Measurements from ENCODE around the gene MVK.

Gene MVK

DNA sequence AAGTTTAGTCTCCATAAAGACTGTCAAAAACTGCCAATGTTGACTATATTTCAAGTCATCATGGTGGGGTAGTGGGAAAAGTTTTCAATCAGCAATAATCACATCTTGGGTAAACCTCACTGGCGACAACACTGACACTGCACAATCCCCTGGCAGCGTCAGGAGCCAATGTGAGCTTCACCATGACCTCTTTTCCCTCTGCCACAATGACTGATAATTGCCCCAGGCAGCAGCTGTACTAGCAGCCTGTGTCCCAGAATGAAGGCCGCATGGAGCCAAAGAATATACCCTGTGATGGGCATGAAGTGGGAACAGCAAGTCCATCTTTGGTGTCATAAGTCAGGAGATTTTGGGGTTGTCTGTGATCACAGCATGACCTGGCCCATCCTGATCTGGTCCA, 5.6 kb upstream of the MVK start:
- DNase-seq = no peak

- no peak for DNase-seq
Observed at GRCh38 chr12:109568486-109568885, 5.1 kb upstream of the MVK start.

- DNase-seq = no peak
Observed at GRCh38 chr12:109571773-109572505, 1.7 kb upstream of the MVK start.

DNA sequence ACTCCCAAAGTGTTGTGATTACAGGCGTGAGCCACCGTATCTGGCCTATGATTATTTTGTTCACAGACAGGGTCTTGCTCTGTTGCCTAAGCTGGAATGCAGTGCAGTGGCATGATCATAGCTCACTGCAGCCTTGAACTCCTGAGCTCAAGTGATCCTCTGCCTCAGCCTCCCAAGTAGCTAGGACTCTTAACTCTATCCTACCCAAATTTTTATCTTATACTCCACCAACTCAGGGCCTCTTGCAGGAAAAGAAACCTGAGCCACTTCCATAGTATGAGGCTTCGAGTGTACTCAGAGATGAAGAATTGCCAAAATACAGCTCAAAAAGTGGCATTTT, 1.1 kb upstream of the MVK start:
- no peak for DNase-seq

DNA sequence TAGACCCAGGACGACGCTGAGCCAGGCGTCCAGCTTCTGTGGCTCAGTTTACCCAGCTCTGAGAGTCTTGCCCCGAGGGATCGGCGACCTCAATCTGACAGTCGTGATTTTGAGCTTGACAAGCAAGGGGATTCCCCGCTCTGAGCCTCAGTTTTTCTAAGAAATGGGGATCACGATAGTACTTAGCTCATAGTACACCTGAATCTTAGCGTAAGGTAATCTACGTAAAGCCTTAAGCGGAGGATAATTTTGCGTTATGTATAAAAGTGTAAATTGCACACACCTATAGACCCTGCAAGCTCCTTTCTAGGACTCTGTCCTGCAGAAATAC, 285 bp downstream of the MVK start:
- no peak for DNase-seq

DNA sequence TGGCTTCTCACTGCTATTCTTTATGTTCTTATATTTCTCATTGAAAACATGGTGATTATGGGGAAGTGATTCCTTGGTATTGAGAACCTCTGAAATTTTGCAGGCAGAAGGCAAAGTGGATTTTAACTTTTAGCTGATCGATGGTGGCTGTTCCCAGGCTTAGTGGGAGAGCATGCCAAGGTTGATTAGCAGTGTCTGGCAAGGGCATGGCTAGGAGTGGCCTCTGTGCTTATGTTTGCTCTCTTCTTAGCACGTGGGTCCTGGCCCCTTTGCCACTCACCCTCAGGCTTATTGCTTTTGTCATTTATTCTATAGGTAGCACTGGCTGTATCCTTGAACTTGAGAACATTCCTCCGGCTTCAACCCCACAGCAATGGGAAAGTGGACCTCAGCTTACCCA, 2.1 kb downstream of the MVK start:
- no peak for DNase-seq

DNA sequence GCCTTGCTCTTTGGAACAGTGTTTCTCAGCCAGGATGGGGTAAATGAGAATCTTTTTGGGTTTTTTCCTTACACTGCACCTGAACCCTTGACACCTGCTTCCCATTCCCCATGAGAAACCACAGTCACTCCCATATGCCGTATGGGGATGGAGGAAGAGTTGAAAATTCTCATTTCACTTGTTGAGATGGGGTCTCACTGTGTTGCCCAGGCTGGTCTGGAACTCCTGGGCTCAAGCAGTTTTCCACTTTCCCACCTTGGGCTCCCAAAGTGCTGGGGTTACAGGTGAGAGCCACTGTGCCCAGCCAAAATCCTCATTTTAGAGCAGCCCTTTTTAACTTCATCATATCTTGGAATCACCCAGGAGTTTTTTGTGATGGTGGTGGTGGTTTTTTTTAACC, 3.7 kb downstream of the MVK start:
- DNase-seq = no peak

DNA sequence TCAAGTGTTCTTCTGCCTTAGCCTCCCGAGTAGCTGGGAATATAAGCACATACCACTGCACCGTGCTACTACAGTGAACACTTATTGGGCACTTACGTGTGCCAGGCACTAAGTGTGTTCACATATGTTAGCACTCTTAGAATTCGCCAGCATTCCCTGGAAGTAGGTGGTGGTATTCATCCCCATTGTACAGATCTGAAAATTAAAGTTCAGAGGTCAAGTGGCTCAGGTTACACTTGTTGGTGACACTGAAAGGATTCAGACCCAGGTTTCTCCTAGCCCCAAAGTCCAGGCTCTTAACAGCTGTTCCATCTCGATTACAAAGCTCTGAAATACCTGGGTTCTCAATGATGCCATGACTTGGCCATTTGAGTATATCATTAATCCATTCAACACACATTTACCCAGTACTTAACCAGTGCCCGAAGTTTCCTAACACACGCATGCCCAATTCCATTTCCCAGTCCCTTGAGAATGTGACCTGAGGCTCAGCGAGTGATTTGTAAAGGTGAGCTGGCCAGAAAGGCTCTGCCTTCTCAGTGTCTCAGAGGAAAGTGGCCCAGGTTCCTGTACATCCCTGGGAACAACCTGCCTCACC, 4.8 kb downstream of the MVK start:
- no peak for DNase-seq

DNA sequence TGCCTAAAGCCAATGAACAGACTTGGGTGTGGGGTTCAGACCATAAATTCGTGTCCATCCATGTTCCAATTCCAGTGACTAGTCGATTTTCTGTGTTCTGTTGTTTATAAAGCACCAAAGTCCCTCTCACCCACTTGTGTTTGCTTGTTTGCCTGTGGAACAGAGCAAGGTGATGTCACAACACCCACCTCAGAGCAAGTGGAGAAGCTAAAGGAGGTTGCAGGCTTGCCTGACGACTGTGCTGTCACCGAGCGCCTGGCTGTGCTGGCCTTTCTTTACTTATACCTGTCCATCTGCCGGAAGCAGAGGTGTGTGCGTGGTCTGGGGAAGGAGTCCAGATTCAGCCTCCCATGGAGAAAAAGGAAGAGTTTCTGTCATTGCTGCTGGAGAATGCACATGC, 6.0 kb downstream of the MVK start:
- DNase-seq = no peak

- no peak for DNase-seq
Observed at GRCh38 chr12:109580272-109580671, 6.7 kb downstream of the MVK start.

- DNase-seq = no peak
Observed at GRCh38 chr12:109580684-109581333, 7.2 kb downstream of the MVK start.

DNA sequence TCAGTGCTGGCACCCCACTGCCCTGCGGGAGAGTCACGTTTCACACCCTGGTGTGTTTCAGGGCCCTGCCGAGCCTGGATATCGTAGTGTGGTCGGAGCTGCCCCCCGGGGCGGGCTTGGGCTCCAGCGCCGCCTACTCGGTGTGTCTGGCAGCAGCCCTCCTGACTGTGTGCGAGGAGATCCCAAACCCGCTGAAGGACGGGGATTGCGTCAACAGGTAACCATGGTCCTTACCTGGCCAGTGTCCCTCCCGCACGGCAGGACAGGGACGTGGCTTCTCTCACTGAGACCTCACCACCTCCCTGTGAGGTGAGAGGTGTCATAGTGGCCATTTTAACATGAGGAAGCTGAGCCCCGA, 7.7 kb downstream of the MVK start:
- DNase-seq = no peak

DNA sequence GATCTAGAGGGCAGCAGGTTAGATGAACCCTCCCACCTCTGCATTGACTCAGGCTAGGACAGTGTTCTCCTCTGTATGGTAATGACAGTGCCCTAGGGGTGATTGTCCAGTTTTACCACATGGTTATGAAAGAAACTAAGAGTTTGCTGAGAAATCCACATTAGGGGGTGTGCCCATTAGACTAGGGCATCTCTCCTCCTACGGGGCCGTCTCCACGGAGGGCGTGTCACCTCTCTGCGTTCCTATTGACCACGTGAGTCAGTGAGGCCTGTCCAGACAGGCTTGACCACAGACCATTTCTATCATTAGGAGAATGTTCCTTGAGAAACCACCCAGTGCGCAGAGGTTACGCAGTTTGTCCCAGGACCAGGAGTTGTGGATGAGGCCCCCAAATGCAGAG, 8.3 kb downstream of the MVK start:
- DNase-seq = no peak

GRCh38 chr12:109582636-109583035, 9.0 kb downstream of the MVK start:
- DNase-seq = no peak

DNA sequence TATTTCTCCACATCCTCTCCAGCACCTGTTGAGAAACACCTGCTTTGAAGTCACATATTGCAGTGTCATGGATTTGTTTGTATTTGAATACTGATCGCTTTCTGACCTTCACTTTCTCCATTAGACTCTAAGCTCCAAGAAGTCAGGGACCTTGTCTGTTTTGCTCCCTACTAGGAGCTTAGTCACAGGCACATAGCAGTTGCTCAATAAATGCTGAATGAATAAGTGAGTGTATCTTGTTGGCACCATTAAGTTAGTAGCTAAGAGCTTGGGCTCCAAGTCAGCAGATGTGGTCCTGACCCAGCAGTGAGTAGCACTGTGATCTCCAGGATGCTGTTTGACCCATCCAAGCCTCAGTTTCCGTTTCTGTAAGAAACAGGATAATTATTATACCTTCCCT, 10.1 kb downstream of the MVK start:
- DNase-seq = no peak

DNA sequence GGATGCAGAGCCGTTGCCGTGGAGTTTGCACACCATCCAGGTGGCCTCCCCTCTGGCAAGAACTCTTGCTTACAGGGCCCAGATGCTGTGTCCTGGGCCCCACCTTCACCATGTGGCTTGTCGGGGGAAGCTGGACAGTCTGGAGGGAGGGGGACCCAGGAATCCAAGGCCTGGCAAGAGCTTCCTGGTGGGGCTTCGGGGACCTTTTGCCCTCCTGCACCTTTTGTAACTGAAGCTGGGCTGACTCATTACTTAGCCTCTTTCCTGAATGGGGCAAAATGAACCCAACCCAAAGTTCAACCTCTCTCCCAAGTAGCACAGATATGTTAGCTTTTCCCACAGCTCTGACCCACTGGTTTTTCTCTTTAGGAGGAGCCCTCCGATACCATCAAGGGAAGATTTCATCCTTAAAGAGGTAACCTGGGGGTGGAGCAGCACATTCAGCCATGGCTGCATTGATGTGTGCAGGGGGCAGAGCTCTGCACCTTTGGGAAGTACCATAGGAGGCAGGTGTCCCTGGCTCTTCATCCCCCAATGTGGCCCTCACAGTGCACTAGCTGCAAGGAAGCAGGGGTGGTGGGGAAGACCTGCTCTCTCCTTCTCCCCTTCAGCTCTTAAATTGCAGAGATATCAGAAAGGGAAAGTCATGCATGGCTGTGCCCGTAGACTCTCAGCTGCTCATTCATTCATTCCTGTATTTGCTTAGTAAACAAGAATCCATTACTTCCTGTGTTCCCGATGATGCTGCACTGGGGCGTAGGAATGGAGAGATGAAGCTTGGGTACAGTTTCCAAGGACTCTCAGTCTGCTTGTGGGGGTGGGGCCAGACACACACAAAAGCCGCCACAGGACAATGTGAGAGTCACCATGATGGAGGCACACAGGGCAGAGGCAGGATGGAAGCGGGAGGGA, 13.0 kb downstream of the MVK start:
- DNase-seq = no peak

DNA sequence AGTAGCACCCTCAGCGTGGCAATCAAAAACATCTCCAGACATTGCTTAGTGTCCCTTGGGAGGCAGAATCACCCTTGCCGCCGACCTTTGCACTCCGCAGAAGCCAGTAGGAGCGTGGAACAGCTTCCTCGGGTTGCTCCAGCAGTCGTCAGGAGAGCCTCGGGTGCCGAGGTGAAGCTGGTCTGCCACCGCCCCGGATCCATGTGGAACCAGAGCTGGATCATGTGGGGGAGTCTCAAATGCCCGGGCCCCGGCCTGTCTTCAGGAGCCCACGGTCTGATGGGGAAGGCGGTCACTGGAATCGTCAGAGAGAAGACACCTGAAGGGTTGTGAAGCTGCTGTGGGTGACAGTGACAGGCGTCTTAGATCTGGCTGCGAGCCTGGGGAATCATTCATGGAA, 14.3 kb downstream of the MVK start:
- no peak for DNase-seq

DNA sequence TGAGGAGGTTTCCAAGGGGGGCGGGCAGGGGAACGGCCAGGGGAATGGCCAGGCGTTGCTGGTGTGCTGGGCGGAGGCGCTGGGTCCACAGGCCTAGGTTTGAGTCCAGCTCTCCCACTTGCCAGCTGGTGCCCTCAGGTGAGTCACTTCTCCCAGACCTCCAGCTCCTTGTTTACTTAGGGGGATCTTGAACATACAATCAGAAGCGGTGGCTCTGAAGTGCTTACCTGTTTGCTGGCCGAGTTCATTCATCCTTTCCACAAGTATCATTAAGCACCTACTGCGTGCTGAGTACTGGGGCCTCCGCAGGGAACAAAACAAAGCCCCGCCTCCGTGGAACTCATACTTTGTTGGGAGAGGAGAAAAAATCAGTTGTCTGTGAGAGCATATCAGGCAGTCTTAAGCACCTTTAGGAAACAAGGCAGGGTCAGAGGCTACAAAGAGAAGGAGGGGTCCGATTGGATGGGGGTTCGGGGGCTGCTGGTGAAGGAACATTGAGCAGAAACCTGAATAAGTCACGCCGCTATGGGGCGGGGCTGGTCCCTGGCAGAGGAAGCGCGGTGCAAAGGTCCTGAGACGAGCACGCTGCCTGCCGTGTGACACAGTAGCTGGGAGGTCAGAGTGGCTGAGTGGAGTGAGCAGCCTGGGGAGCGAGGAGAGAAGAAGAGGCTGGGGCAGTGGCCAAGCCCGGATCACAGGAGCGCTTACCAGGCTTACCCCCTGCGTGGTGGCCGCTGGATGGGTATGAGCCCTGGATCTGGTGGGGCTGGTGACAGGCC, 15.1 kb downstream of the MVK start:
- DNase-seq = no peak

DNA sequence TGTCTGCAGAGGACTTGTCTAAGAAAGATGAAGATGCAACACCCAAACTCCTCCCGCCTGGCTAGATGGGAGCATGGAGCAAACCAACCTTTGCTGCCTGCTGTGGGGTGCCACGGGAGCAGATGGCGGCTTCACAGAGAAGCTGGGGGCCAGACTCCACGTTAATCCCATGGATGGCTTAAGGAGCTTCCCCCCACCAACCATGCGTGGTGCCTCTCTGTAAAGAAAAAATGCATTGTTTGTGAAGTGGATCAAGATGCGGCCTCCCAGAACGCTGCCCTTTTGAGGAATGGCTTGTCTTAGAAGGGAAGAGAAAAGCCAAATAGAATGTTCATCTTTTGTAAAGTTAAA, 15.6 kb downstream of the MVK start:
- no peak for DNase-seq

DNA sequence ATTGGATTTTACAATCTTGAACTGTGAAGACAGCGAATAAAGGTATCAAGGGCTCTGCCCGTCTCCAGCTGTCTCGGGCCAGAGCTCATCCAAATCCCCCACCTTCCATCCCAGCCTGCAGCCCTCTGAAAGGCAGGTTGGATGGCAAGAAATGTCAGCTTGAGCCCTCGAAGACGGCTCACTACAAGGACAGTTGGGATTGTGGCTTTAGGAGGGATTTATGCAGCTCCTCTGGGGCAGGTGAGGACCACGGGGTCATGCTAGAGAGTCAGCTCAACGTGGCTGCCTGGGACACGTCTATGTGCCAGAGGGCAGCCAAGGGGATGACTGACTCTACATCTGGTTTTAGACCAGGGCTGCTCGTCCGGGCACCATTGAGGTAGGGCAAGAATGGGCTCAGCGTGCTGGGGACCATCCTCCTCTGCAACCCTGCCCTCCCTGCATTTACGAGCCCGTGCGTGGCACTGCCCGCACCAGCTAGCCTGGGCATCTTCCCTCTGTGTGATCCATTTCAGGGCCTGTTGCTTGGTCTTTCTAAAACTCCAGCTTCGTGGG, 16.2 kb downstream of the MVK start:
- DNase-seq = no peak

GRCh38 chr12:109590566-109590965, 17.0 kb downstream of the MVK start:
- DNase-seq = no peak

GRCh38 chr12:109591041-109591440, 17.4 kb downstream of the MVK start:
- DNase-seq = no peak
